ENCODE measurements around the gene AFDN. TPM values are rescaled to one million over a fixed set of nuclear protein-coding genes. Genes with fewer than 3 reads are reported as not detected.

The AFDN gene
- total RNA-seq, 3 donors from 2014 or later (not counting 1 experiment from before 2014, with no cell fraction given) = 6.3 to 9.3 (median 7.9) TPM

GRCh38 chr6:168012431-168013249 is 185.9 kb downstream of the AFDN start:
- DNase-seq (no peak), ATAC-seq (no peak)
- H3K27ac Mint-ChIP-seq = no peak overlapping the region
- Histone ChIP-seq H3K27me3 (ENCODE audit: control insufficient read depth, insufficient read depth, low read length) (no peaks in the 10 kb centered on the region), H3K36me3 (ENCODE audit: control insufficient read depth, insufficient read depth, low read length) (no peaks in the 10 kb centered on the region), H3K4me3 (ENCODE audit: low read length) (no peak overlapping the region), H3K27ac (ENCODE audit: low read length) (no peak overlapping the region), H3K9me3 (ENCODE audit: control insufficient read depth, insufficient read depth, low read length) (peaks cover 13% of the 10 kb centered on the region), H3K4me1 (ENCODE audit: control insufficient read depth, insufficient read depth, low read length) (no peaks in the 10 kb centered on the region)
- WGBS (ENCODE audit: insufficient coverage) = 90% methylated on average over 13 of the region's 13 CpGs
- no peaks in the 10 kb centered on the region for H3K4me1 Mint-ChIP-seq
- intact Hi-C loops (cut with micrococcal nuclease) = no loop called here
- TF ChIP-seq CTCF (IDR thresholded peaks at IDR 0.05) = no peak
- H3K4me3 Mint-ChIP-seq = no peak overlapping the region
- H3K36me3 Mint-ChIP-seq = peaks cover 17% of the 10 kb centered on the region
- peaks cover 0 to 3% of the 10 kb centered on the region in 2 donors for H3K27me3 Mint-ChIP-seq (ENCODE audit: low read depth in 2 of 2)
- H3K9me3 Mint-ChIP-seq = peaks cover 11 to 24% of the 10 kb centered on the region in 2 donors

- Mint-ChIP-seq H3K27me3 (ENCODE audit: low read depth in 2 of 2) (peaks cover 0 to 3% of the 10 kb centered on the region in 2 donors), H3K4me1 (no peaks in the 10 kb centered on the region), H3K27ac (no peak overlapping the region), H3K36me3 (peaks cover 17% of the 10 kb centered on the region), H3K4me3 (no peak overlapping the region), H3K9me3 (peaks cover 11 to 24% of the 10 kb centered on the region in 2 donors)
- no peak for DNase-seq
- WGBS (ENCODE audit: insufficient coverage) = 76% methylated on average over 7 of the region's 7 CpGs
- peaks cover 13% of the 10 kb centered on the region for H3K9me3 ChIP-seq (ENCODE audit: control insufficient read depth, insufficient read depth, low read length)
- no peaks in the 10 kb centered on the region for H3K27me3 ChIP-seq (ENCODE audit: control insufficient read depth, insufficient read depth, low read length)
- no peaks in the 10 kb centered on the region for H3K4me1 ChIP-seq (ENCODE audit: control insufficient read depth, insufficient read depth, low read length)
- TF ChIP-seq CTCF (IDR thresholded peaks at IDR 0.05) = no peak
- intact Hi-C loops (cut with micrococcal nuclease) = no loop called here
- no peaks in the 10 kb centered on the region for H3K36me3 ChIP-seq (ENCODE audit: control insufficient read depth, insufficient read depth, low read length)
- no peak overlapping the region for H3K27ac ChIP-seq (ENCODE audit: low read length)
- no peak overlapping the region for H3K4me3 ChIP-seq (ENCODE audit: low read length)
- ATAC-seq = no peak
Measured at GRCh38 chr6:168013250-168013915, 186.7 kb downstream of the AFDN start.

- Histone ChIP-seq H3K4me1 (ENCODE audit: control insufficient read depth, insufficient read depth, low read length) (no peaks in the 10 kb centered on the region), H3K27me3 (ENCODE audit: control insufficient read depth, insufficient read depth, low read length) (no peaks in the 10 kb centered on the region), H3K27ac (ENCODE audit: low read length) (no peak overlapping the region), H3K36me3 (ENCODE audit: control insufficient read depth, insufficient read depth, low read length) (no peaks in the 10 kb centered on the region), H3K9me3 (ENCODE audit: control insufficient read depth, insufficient read depth, low read length) (peaks cover 13% of the 10 kb centered on the region), H3K4me3 (ENCODE audit: low read length) (no peak overlapping the region)
- DNase-seq (no peak), ATAC-seq (no peak)
- H3K4me3 Mint-ChIP-seq = no peak overlapping the region
- H3K27me3 Mint-ChIP-seq (ENCODE audit: low read depth in 2 of 2) = peaks cover 0 to 3% of the 10 kb centered on the region in 2 donors
- no peaks in the 10 kb centered on the region for H3K4me1 Mint-ChIP-seq
- WGBS (ENCODE audit: insufficient coverage) = 85% methylated on average over 6 of the region's 6 CpGs
- intact Hi-C loops (cut with micrococcal nuclease) = no loop called here
- no peak overlapping the region for H3K27ac Mint-ChIP-seq
- TF ChIP-seq CTCF (IDR thresholded peaks at IDR 0.05) = no peak
- peaks cover 17% of the 10 kb centered on the region for H3K36me3 Mint-ChIP-seq
- H3K9me3 Mint-ChIP-seq = peaks cover 11 to 24% of the 10 kb centered on the region in 2 donors
Measured at GRCh38 chr6:168014428-168014827, 187.7 kb downstream of the AFDN start.

All from natural killer cell (primary cell).